Measurements from ENCODE around the gene NCAPG2.

DNA sequence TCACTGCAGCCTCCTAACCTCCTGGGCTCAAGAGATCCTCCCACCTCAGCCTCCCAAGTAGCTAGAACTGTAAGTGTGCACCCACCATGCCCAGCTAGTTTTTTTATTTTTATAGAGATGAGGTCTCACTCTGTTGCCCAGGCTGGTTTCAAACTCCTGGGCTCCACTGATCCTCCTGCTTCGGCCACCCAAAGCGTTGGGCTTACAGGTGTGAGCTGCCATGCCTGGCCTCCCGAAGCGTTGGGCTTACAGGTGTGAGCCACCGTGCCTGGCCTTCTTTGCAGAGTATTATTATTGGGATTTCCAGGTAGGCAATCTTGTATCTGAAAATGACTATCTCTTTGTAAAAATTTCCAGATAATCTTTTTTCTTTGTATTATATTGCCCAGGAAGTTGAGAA, 23.1 kb upstream of the NCAPG2 start:
- TF ChIP-seq EZH2 (IDR thresholded peaks at IDR 0.05; ENCODE audit: insufficient read depth, poor library complexity, severe bottlenecking), result no peak
- no peak for TF ChIP-seq EZH2phosphoT487 (IDR thresholded peaks at IDR 0.05; ENCODE audit: insufficient read depth, low read depth)
